ENCODE data around the gene CFAP53. TPM values are rescaled to one million over a fixed set of nuclear protein-coding genes. Genes with fewer than 3 reads are reported as not detected.

The CFAP53 gene
- total RNA-seq, 1 experiment from 2014 or later, result 0.26 TPM

DNA sequence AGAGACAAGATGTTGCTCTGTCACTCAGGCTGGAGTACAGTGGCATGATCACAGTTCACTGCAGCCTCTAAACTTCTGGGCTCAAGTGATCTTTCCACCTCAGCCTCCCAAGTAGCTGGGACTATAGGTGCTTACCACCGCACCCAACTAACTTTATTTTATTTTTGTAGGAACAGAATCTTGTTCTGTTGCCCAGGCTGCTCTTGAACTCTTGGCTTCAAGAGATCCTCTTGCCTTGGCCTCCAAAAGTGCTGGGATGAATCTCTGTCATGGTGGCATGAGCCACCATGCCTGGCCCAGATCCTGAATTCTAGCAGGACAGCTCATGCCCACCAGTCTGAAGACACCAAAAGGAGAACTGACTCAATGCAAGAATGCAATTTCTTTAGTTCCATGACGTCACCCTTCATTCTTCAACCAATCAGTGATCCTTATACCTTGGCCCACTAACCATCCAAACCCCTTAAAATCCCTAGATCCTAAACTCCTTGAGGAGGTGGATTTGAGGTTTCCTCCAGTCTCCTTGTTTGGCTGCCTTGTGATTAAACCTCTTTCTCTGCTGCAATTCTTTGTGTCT, 46.8 kb upstream of the CFAP53 start:
- Histone ChIP-seq H3K9me3 (ENCODE audit: low read depth, low read length, poor library complexity, severe bottlenecking) (no peaks in the 10 kb centered on the region), H3K36me3 (ENCODE audit: insufficient read depth, low read length, poor library complexity, severe bottlenecking) (no peaks in the 10 kb centered on the region), H3K4me1 (ENCODE audit: insufficient read depth, low read length, poor library complexity, severe bottlenecking) (no peaks in the 10 kb centered on the region), H3K27ac (ENCODE audit: low read depth, low read length, poor library complexity, severe bottlenecking) (no peak overlapping the region), H3K4me3 (ENCODE audit: low read depth, low read length, poor library complexity, severe bottlenecking) (no peak overlapping the region), H3K27me3 (replicated peaks; ENCODE audit: insufficient read depth, low read depth, low read length, poor library complexity) (peaks cover 16% of the 10 kb centered on the region)
- intact Hi-C loops (cut with micrococcal nuclease; ENCODE audit: unreplicated experiment), result no loop called here
- TF ChIP-seq, protein P1, sequence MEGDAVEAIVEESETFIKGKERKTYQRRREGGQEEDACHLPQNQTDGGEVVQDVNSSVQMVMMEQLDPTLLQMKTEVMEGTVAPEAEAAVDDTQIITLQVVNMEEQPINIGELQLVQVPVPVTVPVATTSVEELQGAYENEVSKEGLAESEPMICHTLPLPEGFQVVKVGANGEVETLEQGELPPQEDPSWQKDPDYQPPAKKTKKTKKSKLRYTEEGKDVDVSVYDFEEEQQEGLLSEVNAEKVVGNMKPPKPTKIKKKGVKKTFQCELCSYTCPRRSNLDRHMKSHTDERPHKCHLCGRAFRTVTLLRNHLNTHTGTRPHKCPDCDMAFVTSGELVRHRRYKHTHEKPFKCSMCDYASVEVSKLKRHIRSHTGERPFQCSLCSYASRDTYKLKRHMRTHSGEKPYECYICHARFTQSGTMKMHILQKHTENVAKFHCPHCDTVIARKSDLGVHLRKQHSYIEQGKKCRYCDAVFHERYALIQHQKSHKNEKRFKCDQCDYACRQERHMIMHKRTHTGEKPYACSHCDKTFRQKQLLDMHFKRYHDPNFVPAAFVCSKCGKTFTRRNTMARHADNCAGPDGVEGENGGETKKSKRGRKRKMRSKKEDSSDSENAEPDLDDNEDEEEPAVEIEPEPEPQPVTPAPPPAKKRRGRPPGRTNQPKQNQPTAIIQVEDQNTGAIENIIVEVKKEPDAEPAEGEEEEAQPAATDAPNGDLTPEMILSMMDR (conservative IDR thresholded peaks at IDR 0.05; ENCODE audit: low read depth, low read length), result no peak
- TF ChIP-seq EZH2 (IDR thresholded peaks at IDR 0.05; ENCODE audit: borderline replicate concordance, low read depth, low read length, poor library complexity, severe bottlenecking), result no peak
- BruUV-seq (replicated peaks), result no TSS peak
- no peak for DNase-seq (ENCODE audit: low spot score)
- CTCF ChIA-PET, result no interaction called here
- POLR2A ChIA-PET (ENCODE audit: low non-redundant PET), result no interaction called here

DNA sequence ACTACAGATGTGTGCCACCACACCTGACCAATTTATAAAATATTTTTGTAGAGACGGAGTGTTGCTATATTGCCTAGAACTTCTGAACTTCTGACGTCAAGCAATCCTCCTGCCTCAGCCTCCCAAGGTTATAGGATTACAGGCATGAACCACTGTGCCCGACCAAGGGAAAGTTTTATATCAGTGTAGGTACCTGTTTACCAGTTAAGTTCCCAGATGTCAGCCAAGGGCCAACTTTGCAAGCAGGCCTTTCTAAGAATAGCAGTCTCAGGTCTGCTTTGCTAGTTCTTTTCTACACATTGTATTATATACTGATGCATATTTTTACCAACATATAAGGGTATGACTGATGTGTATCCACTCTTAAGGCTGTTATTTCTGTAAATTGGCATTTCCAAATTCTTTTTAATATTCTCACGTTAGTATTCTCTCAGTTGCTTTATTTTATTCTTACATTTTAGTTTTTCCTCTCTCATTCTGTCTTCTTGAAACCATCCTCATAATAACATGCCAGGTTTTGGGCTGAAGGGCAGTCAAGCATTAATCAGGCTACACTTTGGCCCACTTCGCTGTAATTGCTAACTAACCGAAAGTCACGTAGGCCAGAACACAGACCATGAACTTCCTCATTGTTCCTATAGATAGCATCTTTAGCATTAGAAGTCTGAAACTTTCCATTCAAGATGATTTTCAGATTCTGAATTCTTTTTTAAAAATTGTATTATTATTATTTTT, 46.2 kb upstream of the CFAP53 start:
- ChIA-PET POLR2A (ENCODE audit: low non-redundant PET) (no interaction called here), CTCF (no interaction called here)
- no peaks in the 10 kb centered on the region for H3K9me3 ChIP-seq (ENCODE audit: low read depth, low read length, poor library complexity, severe bottlenecking)
- peaks cover 16% of the 10 kb centered on the region for H3K27me3 ChIP-seq (replicated peaks; ENCODE audit: insufficient read depth, low read depth, low read length, poor library complexity)
- no peak for TF ChIP-seq EZH2 (IDR thresholded peaks at IDR 0.05; ENCODE audit: borderline replicate concordance, low read depth, low read length, poor library complexity, severe bottlenecking)
- TF ChIP-seq, protein P1 (conservative IDR thresholded peaks at IDR 0.05; ENCODE audit: low read depth, low read length), result no peak
- intact Hi-C loops (cut with micrococcal nuclease; ENCODE audit: unreplicated experiment), result no loop called here
- no peak overlapping the region for H3K27ac ChIP-seq (ENCODE audit: low read depth, low read length, poor library complexity, severe bottlenecking)
- no peak for DNase-seq (ENCODE audit: low spot score)
- no TSS peak for BruUV-seq (replicated peaks)
- H3K36me3 ChIP-seq (ENCODE audit: insufficient read depth, low read length, poor library complexity, severe bottlenecking), result no peaks in the 10 kb centered on the region
- no peaks in the 10 kb centered on the region for H3K4me1 ChIP-seq (ENCODE audit: insufficient read depth, low read length, poor library complexity, severe bottlenecking)
- H3K4me3 ChIP-seq (ENCODE audit: low read depth, low read length, poor library complexity, severe bottlenecking), result no peak overlapping the region

DNA sequence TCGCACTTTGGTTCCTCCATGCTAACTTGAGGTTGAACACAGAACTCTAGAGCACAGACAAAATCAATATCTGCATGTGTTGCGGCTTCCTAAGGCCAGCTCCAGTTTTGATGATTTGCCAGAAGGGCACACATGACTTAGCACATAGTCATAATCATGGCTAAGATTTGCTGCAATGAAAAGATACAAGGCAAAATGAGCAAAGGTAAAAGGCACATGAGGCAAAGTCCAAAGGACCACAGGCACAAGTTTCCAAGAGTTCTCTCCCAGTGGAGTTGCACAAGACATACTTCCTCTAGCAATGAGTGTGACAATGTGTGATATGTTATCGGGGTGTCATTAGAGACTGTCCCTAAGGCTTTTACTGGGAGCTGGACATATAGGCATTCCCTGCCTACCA, 45.4 kb upstream of the CFAP53 start:
- CTCF ChIA-PET, result no interaction called here
- intact Hi-C loops (cut with micrococcal nuclease; ENCODE audit: unreplicated experiment), result no loop called here
- POLR2A ChIA-PET (ENCODE audit: low non-redundant PET), result no interaction called here
- TF ChIP-seq EZH2 (IDR thresholded peaks at IDR 0.05; ENCODE audit: borderline replicate concordance, low read depth, low read length, poor library complexity, severe bottlenecking), result no peak
- TF ChIP-seq, protein P1 (conservative IDR thresholded peaks at IDR 0.05; ENCODE audit: low read depth, low read length), result no peak
- Histone ChIP-seq H3K27ac (ENCODE audit: low read depth, low read length, poor library complexity, severe bottlenecking) (no peak overlapping the region), H3K36me3 (ENCODE audit: insufficient read depth, low read length, poor library complexity, severe bottlenecking) (no peaks in the 10 kb centered on the region), H3K9me3 (ENCODE audit: low read depth, low read length, poor library complexity, severe bottlenecking) (no peaks in the 10 kb centered on the region), H3K4me1 (ENCODE audit: insufficient read depth, low read length, poor library complexity, severe bottlenecking) (no peaks in the 10 kb centered on the region), H3K27me3 (replicated peaks; ENCODE audit: insufficient read depth, low read depth, low read length, poor library complexity) (peaks cover 16% of the 10 kb centered on the region), H3K4me3 (ENCODE audit: low read depth, low read length, poor library complexity, severe bottlenecking) (no peak overlapping the region)
- BruUV-seq (replicated peaks), result no TSS peak
- no peak for DNase-seq (ENCODE audit: low spot score)
